Hematopoietic multipotent progenitor cell treated with erythropoietin and hydrocortisone succinate and interleukin-3 and kit ligand, for 8 days (in vitro differentiated cells): ENCODE results near the gene PCDHA1.
A peak's percentile ranks its signal among the peaks of the same experiment; 100 is the strongest.

ENCODE experiments used
- DNase-seq: peaks from one replicate; pipeline ENCODE4 v3.0.0-alpha.2; 2015

The PCDHA1 gene

DNA sequence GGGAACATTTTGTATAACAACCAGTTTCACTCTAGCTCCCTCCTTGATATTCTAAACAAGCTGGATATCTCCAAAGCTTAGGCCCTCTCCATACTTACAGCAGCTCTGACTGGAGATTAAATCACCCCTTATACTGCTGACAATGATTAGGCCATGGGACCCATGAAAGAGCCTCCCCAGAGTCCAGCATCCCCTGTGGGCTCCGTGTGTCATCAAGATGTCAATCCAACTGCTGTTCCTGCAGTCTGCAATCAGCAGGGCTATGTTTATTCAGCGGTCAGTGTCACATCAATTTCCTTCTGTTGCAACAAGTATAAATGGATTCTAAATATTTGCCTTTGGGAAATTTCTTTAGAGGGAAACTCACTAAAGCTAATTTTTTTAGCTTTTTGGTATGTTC lies 206.9 kb downstream of the PCDHA1 start:
- DNase-seq = no peak

DNA sequence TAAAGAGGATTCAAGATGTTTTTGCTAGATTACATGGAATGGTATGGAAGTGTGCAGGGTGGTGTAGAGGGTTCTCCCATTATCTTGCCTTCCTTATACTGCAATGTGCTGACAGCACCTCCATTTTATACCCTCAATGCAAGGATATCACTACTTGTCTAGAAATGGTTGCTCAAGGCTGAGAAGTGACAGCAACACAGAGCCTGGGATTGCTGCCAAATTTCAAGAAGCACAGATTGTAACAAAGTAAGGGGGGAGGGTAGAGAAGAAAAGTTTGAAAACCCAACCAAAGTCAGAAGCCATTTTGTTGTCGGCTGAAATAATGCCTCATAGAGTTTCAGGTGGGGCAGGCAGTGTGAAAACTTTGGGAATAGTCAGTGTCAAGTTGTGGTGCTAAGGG lies 210.1 kb downstream of the PCDHA1 start:
- DNase-seq = no peak

DNA sequence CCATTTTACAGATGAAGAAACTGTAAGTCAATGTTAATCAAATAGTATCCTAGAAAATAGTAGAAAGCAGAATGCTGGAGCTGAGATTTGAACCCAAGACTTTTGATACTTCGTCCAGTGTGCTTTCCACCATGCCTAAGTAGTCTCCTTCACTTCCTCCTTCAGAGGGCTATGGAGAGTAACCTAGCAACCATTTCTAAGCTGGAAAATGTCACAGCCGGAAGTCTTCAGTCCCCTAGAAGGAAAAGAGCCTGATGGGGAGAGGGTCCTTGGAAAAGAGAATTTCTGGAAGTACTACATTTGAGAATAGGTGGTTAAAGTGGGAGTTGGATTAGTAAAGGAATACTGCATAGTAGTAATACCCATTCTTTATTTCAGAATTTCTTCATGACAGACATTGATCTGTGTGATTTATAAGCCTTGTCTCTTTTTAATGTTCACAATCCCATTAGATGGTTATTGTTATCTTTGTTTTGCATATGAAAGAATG lies 213.0 kb downstream of the PCDHA1 start:
- DNase-seq = no peak

DNA sequence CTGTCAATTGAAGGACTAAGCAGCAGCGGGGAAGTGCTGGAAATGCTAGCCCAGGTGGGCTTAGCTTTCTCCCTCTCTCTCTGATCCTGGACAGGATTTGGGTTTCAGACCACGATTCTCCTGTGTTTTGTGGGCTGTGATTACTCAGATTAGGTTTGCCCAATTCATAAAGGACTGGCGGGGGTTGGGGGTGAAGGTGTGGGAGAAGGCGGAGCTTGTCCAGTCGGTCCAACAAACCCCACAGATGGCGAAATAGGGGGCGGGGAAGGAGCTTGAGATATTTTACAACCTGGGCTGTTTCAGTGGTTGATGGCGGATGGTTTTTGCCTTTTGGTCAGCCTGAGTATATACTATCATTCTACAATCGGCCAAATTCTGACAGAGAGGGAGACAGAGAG lies 215.5 kb downstream of the PCDHA1 start:
- no peak for DNase-seq

DNA sequence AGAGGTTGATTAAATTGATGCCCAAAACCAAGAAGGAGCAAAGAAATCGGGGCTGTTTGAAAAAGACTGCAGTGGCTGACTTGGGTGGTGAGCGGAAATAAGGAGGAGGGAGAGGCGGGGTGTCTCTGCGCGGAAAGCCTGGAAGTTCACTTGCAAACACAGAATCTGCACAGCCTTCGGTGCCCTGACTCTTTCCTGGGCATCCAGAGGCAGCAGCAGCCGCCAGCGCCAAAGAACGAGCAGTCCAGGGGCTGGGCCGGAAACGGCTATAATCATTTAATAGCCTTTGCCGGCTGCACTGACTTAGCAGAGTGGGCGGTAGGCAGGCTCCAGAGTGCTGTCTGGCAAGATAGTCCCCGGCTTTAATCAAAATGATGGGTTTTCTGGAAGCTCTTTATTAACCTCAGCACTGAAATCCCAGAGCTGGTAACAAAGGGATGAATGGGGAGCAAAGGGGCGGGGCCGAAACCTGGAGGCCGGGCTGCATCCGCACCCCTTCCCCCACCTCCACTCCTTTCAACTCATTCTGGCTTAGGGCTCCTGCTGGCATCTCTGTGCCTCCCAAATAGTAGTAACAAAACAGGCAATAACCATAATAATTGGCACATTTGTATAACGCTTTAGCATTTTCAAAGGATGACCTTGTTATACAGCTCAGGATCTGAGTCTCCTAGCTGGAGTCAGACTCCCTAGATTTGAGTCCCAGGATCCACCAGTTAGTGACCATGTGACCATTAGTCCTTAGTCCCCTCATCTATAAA lies 216.1 kb downstream of the PCDHA1 start:
- no peak for DNase-seq

DNA sequence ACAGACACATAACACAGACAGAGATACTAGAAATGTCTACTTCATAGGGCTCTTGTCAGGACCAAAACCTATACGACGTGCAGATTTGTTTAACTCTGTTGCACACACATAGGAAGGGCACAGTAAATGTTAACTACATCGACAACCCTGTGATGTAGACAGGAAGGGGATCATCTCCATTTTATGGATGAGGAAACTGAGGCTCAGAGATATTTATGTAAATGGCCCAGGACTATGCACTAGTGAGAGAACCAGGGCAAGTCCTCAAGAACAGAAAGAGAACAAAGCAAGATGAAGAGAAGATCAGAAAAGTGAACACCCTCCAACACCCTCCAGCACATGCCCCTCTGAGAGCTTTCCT lies 216.6 kb downstream of the PCDHA1 start:
- no peak for DNase-seq

DNA sequence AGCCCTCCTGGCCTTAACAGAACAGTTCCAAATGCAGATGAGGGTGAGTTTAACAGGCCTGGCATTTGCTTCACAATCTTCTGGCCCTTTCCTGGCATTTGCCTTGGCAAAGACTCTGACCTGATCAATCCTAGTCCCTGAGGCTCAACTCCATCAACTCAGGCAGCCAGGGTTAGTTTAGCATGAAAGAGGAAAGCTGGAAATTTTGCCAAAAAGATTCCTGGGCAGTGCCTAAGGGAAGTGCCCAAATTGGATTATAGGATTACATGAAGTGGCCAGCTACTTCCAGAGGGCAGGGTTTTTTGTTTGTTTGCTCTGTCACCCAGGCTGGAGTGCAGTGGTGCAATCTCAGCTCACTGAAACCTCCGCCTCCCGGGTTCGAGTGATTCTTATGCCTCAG lies 217.1 kb downstream of the PCDHA1 start:
- no peak for DNase-seq

DNA sequence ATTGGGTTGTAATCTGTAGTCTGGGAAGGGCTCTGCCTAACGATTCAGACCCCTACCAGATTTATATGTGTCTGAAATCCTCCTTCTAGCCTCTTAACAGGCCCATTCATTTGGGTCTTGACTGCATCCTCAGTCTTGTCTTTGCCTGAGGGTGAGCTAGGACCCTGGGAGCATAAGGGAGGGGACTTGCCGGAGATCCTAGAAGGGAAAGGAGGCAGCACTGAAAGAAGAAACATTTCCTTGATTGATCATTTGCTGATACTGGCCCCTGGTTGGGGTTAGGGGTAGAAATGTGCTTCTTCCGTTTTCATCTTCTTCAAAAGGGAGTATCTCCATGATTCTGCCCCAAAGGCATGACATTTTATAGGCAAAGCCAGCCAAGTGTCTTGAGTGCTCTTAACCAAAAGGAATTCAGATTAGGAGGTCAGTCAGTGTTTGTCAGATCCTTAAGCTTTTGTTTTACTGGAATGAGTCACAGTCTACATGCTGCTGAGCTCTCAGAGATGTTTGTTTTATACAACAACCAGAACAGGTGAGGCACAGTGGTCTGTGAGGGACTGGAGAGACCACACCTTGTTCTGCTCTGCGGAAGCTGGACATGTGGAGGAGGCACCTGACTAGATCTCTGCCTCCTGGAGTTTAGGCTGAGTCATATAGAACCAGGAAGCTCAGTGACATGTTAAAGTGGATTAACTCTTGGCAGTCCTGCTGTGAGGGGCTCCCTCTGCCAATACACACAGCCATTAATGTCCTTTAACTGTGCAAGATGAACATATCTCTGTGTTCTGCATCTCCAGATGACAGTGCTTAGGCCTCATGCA lies 218.1 kb downstream of the PCDHA1 start:
- DNase-seq = no peak

DNA sequence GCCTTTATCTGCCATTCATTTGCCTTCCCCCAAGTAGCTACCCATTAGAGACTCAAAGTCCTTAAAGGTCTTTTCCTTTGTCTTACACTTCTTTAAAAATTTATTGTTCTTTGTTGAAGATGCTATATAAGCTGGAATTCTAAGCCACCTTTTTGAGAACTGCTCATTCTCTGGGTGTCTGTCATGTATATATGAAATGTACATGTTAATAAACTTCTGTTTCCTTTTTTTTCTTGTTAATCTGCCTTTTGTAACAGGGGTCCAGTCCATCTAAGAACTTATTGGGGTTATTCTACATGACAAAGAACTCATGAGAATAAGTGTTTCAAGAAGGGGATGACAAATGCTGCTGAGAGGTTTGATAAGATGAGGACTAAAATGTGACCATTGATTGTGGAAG lies 221.9 kb downstream of the PCDHA1 start:
- DNase-seq = no peak

DNA sequence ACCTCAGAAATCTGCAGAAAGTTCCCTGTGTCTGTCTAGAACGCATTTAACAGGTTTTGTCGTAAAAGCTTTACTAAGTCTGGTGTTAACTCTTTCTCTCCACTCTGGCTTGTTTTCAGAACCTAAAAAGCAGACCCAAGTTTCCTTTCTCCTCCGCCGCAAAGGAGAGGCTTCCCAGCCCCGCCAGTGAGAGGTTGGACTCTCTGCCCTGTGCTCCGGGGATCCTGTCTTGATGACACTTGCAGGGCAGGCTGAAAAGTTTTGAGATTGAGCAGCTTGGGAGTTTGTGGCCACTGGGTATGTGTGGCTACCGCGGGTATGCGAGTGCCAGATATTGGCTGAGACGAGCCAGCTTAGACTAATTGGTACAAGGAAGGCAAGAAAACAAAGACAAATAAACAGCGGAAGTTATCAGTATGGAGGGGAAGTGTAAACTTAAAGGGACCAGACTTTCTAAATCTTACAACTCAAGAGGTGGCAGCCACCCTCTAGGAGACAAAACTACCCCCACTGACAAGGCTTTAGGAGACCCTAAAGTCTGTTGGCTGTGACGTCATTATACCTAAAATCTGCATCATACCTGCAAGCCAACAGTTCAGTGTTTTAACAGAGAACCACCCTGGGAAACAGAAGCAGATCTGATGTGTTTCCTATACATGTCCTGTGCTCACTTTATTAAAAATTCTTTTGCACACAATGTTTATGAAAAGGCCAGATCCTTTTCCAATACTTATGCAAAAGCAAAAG lies 224.3 kb downstream of the PCDHA1 start:
- DNase-seq = no peak

DNA sequence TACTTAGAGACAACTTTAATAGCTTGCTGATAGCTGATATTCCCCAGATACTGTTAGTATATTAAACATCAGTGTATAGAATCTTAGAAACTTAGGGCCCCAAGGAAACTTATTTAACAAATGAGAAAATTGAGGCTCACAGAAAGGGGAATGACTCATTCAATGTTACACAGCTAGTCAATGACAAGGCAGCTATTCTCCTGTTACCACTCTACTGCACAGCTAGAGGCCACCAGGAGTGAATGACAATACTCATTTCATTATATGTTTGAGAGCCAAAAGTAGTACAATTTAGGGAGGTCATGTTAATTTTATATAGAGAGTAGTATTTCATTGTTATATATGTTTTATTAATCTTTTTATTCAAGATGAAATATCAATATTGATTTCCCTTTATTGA lies 232.0 kb downstream of the PCDHA1 start:
- DNase-seq = no peak

DNA sequence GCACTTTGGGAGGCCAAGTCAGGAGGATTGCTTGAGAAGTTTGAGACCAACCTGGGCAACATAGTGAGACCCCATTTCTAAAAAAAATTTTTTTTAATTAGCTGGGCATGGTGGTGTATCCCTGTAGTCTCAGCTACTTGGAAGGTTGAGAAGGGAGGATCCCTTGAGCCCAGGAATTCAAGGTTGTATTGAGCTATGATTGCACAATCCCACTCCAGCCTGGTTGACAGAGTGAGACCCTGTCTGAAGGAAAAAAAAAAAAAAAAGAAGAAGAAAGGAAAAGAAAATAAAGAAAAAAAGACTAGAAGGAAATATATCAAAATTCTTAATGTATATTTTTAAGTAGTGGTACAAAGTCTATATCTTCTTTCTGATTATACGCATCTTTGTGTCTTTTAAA lies 236.4 kb downstream of the PCDHA1 start:
- no peak for DNase-seq

DNA sequence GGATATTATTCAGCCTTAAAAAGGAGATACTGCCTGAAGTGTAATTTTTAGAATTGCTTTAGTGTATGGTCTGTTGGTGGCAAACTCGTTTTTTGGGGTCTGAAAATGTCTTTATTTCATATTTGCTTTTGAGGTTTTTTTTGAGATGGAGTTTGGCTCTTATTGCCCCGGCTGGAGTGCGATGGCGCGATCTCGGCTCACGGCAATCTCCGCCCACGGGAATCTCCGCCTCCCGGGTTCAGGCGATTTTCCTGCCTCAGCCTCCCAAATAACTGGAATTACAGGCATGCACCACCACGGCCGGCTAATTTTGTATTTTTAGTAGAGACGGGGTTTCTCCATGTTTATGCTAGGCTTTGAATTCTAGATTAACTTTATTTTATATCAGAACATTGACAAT lies 245.1 kb downstream of the PCDHA1 start:
- DNase-seq = no peak

DNA sequence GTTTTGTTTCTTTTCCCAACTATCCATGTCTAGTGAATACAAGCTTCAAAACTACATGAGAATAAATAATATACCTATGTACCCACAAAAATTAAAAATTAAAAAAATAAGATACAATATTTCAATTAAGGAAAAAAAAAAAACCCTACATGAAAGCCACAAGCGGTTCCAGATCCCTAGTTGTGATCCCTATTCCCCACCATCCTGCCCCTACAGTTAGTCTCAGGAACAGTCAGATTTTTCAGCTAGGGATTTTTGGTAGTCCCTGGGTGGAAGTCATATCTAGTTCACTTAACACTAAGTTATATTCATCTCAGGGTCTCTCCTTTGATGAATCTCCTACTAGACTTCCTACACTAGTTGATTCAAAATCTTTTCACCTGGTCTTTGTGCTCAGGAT lies 246.7 kb downstream of the PCDHA1 start:
- DNase-seq = no peak

DNA sequence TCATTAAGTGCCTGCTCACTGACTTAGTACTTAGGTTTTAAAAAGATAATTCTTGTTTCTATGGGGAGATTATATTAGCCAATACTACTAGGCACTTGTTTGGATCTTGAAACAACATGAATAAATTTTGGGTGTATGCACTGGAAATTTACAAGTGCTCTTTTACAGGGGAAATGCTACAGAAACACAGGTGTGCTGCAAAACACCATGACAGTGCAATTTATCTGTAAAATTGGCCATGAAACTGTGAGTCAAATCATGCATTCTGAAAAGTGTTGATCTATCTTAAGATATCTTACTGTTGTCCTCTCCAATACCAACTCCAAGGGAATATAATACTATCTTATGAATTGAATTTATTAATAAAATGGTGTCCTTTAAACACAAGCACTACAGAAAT lies 253.1 kb downstream of the PCDHA1 start:
- no peak for DNase-seq

DNA sequence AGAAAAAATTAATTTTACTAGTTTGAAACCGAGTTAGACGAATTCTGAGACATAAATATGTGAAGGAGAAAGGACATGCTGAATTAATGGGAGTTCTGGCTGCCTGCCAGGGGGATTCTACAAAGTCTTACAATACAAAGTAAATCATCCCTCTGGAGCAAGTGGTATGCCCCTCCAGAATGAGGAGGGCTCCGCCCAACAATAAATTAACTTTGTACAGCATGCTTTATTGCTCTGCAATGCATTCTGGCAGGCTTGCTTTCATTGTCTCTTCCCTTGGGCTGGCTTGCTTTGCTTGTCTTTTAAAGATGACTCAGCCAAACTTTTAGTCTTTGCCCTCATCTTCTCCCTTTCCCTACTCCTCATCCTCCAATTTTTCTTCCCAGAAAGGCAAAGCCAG lies 253.6 kb downstream of the PCDHA1 start:
- no peak for DNase-seq

DNA sequence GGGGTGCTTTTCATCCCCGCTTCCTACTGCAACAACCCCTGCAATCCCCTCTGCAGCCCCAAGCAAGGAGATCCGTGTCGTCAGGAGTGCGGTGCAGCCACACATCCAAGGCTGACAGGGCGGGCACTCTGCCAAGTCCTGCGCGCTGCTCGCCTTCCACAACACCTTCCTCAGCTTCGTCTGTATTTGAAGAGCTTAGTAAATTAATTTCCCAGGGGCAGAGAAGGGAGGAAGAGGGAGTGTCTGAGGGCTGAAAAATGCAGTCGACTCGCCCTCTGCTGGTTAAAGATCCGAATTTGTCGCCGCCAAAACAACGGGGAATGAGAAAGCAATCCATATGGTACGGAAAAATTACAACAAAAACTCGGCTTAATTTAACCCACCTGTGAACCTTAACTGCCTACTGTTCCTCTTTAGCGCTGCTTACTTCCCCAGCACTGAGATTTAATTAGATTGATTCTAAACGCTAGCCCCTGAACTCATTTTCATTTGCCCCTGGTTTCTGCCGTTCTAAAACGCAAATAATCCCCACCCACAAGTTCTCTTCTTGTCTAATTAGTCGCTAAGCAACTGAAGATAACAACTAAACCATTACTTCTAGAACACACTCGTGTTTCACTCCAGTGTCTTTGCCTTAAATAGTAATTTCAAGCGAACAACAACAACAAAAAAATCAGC lies 254.3 kb downstream of the PCDHA1 start:
- no peak for DNase-seq

DNA sequence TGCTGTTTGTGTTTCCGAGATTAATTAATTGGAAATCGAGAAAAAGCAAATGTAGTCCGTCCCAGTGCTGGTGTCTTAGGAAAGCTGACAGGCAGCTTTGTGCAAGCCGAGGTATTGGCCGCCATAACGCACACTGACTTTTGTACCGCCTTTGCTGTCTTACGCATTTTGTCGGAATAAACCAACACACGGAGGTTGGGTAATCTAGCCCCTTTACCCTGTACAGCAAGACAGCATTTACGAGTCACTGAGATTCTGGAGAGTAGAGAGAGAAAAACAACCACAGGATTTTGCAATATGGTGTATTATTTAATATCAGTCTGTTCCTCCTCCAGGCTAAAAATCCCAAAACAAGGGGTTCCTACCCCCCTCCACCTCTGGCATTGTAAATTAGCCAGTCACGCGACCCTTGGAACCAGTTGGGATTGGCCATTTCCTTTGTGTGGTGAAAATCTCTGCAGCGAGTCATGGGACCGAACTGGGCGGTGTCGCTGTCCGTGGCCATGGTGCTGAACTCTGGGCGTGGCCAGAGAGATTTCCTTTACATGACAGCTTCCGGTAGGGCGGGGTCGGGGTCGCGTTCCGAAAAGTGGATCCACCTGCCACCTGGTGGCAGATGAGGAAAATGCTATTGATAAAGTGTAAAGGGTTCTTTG lies 255.0 kb downstream of the PCDHA1 start:
- DNase-seq = peak; percentile 66

DNA sequence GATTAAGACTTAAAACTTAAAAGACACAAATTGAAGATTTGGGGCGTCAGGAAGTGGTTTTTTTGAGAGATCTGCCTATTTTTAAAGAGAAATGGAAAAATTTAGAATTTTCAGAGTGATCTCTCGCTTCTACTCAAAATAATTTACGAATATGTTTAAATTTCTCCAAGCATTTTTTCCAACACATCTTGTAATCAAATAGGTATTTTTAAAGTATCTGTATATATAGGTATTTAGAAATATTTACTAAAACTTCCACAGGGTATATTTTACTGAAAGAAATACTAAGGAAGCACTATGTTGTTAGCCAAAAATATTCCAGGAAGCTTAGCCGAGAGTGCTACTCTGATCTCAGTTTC lies 255.5 kb downstream of the PCDHA1 start:
- DNase-seq = no peak

DNA sequence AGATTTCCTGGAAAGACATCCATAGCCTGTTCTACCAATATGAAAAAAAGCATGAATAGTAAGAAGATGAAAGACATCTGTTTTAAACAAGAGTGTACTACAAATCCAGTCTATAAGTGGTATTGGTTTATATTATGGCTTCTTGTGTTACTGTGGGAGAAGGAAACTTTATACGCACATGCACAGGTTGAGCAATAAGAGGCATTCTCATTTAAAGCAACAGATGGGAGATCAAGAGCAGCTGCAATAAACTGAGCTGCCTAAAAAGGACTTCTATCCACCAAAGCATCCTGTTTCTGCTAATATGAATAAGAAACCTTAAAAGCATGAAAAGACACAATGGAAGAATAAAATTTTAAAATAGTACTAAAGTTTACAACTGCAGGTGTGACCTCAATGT lies 256.6 kb downstream of the PCDHA1 start:
- DNase-seq = no peak

DNA sequence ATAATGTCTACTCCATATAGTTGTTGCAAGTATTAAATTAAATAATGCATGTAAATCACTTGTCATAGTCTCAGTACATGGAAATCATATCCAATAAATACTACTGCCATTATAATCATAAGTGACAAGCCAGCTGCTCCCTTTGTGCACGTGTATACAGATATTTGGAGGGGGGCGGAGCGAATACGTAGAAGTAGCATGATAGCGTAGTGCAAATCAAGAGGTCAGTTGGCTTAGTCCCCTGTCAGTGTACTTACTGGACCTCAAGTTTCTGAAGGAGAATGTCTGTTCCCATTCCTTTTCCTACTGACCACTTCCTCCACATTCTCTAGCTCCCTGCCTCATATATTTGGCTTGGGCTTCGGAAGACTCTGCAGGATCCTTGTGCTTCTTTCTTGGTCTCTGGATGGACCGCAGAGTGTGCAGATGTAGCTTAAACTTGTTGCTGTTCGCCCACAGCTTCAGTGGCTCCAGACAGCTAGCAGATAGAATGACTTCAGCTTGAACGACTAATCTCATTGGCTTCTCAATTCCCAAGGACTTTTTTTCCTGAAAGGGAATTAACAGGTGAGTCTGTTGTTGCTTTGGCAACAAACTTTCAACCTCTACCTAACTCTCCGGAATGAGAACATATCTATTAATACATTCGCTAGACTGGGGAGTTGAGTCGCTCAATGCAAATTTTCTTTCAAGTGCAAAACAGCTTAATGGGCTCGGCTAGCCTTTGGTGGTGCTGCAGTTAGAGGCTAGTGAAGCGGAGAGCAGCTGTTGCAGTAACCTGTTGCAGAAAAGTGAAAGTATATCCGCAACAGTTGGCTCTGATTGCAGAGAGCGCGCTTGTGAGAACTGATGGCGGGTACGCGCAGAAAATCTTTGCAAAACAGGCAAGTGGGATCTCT lies 264.9 kb downstream of the PCDHA1 start, which contains the start of gene PCDHB1:
Gene PCDHB1, plus strand, starts transcription at position 753 of the 899 bp plus-strand sequence. Its CDS starts 97 bp downstream, at position 850.
- DNase-seq = no peak

DNA sequence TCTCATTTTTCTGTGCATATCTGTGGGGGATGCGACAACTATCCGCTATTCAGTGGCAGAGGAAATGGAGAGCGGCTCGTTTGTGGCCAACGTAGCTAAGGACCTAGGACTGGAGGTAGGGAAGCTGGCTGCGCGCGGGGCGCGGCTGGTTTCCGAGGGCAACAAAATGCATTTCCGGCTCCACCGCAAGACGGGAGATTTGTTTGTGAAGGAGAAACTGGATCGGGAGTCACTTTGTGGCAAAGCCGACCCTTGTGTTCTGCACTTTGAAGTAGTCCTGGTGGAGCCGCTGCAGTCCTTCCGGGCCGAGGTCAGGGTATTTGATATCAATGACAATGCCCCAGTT lies 265.6 kb downstream of the PCDHA1 start:
- DNase-seq = no peak
